Measurements from ENCODE around the gene RRAGB.
"Not testable (repeated sequence)": the region's sequence is repeated elsewhere in the genome, so short reads cannot be mapped to it uniquely, and the experiment has no call there.

Gene RRAGB, protein sequence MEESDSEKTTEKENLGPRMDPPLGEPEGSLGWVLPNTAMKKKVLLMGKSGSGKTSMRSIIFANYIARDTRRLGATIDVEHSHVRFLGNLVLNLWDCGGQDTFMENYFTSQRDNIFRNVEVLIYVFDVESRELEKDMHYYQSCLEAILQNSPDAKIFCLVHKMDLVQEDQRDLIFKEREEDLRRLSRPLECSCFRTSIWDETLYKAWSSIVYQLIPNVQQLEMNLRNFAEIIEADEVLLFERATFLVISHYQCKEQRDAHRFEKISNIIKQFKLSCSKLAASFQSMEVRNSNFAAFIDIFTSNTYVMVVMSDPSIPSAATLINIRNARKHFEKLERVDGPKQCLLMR

DNA sequence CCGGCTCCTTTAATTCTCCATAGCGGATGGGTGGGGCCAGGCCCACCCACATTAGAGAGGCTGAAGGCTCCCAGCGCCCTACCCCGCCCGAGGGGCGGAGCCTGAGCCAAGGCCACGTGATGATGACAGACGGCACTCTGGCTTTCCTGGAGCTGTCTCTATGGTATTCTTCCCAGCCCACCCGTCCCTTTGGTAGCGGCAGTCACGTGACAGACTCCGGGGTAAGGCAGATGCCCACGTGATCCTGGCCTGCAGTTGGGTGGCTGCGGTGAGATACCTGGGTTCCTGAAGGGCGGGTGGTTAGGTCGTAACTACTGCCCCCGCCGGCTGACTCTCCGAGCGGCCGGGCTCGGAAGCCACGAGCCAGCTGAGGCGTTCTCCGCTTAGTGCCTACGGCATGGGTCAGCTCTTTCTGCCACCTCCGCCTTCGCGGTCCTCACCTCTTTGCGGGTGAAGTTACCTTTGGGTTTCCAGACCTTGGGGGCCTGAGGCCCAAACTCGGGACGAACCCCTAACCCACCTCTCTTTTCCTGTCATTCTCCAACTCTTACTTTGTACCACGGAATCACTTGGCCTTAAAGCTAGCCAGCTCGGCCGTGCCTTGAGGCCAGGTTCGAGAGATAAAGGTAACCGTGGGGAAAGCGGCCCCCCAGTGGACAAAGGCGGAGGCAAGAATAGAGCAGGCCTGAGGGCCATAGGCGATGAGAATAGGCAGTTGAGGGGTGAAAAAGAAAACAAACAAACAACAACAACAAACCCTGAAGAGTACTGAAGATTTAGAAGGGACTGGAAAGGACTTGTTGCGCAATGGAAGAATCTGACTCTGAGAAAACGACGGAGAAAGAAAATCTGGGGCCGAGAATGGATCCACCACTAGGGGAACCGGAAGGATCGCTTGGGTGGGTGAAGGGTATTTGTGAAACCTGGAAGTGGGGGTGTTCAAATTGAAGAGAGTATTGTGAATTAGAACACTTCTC, at the start of gene RRAGB:
Gene RRAGB, plus strand, starts transcription at position 229 of the 977 bp plus-strand sequence. Its CDS starts 579 bp downstream, at position 808.
- peak; percentile 87 to 90 for DNase-seq

DNA sequence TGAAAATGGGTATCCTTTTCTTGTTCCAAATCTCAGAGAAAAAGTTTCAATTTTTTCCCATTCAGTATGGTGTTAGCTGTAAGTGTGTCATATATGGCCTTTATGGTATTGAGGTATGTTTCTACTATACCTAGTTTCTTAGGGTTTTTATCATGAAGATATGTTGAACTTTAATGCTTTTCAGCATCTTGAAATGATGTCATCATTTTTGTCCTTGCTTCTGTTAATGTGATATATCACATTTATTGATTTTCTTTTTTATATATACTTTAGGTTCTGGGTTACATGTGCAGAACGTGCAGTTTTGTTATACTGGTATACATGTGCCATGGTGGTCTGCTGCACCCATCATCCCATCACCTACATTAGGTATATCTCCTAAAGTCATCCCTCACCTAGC, 49.5 kb upstream of the RRAGB start:
- no peak for DNase-seq

DNA sequence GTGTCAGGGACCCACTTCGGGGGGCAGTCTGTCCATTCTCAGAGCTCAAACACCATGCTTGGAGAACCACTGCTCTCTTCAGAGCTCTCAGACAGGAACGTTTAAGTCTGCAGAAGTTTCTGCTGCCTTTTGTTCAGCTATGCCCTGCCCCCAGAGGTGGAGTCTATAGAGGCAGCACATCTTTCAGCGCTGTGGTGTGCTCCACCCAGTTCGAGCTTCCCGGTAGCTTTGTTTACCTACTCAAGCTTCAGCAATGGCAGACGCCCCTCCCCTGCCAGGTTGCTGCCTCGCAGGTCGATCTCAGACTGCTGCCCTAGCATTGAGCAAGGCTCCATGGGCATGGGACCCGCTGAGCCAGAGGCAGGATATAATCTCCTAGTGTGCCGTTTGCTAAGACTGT, 29.0 kb upstream of the RRAGB start:
- not testable (repeated sequence) for DNase-seq

DNA sequence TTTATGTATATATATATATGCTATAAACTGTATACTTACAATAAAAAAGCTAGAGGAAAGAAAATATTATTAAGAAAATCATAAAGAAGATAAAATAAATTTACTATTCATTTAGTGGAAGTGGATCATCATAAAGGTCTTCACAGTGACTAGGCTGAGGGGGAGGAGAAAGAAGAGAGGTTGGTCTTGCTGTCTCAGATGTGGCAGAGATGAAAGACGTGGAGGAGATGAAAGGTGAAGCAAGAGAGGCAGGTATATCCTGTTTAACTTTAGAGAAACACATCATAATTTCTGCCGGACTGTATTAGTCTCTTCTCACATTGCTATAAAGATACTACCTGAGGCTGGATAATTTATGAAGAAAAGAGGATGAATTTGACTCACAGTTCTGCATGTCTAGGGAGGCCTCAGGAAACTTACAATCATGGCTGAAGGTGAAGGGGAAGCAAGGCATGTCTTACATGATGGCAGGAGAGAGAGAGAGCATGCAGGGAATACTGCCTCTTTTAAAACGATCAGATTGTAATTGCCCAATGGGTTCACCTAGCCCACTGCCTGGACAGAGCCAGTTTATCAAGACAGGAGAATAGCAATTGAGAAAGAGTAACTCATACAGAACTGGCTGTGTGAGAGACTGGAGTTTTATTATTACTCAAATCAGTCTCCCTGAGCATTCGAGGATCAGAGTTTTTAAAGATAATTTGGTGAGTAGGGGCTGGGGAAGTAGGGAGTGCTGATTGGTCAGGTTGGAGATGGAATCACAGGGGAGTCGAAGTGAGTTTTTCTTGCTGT, 22.1 kb upstream of the RRAGB start:
- DNase-seq = no peak

DNA sequence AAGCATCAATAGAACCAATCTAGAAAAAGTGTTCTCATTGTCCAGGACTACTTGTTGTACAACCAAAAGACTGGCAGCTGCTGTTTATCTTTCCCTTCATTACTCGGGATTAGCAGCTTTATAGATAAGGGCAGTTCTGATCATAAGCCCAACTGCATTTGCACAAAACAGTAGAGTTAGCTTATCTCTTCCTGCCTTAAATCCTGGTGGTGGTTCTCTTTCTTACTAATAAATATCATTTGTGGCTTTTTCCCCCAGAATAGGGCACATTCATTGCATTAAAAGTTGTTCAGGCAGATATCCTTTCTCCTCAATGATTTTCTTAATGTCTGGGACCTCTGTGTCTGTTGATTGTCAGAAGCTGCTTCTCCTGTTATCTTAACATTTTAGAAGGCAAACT, 20.2 kb upstream of the RRAGB start:
- no peak for DNase-seq

DNA sequence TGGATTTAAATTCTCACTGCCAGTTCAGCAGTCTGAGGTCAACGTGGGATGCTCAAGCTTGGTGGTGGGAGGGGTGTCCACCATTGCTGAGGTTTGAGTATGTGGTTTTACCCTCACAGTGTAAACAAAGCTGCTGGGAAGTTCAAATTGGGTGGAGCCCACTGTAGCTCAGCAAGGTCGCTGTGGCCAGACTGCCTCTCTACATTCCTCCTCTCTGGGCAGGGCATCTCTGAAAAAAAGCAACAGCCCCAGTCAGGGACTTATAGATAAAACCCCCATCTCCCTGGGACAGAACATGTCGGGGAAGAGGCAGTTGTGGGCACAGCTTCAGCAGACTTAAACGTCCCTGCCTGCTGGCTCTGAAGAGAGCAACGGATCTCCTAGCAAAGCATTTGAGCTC, 14.9 kb upstream of the RRAGB start:
- no peak for DNase-seq

DNA sequence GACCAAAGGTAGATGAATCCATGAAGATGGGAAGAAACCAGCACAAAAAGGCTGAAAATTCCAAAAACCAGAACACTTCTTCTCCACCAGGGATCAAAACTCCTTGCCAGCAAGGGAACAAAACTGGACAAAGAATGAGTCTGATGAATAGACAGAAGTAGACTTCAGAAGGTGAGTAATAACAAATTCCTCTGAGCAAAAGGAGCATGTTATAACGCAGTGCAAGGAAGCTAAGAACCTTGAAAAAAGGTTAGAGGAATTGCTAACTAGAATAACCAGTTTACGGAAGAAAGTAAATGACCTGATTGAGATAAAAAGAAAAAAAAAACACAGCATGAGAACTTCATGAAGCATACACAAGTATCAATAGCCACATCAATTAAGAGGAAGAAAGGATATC, 14.1 kb upstream of the RRAGB start:
- DNase-seq = not testable (repeated sequence)

DNA sequence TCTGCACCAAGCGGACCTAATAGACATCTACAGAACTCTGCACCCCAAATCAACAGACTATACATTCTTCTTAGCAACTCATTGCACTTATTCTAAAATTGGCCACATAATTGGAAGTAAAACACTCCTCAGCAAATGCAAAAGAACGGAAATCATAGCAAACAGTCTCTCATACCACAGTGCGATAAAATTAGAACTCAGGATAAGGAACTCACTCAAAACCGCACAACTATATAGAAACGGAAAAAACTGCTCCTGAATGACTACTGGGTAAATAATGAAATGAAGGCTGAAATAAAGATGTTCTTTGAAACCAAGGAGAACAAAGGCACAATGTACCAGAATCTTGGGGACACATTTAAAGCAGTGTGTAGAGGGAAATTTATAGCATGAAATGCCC, 12.5 kb upstream of the RRAGB start:
- DNase-seq = not testable (repeated sequence)

DNA sequence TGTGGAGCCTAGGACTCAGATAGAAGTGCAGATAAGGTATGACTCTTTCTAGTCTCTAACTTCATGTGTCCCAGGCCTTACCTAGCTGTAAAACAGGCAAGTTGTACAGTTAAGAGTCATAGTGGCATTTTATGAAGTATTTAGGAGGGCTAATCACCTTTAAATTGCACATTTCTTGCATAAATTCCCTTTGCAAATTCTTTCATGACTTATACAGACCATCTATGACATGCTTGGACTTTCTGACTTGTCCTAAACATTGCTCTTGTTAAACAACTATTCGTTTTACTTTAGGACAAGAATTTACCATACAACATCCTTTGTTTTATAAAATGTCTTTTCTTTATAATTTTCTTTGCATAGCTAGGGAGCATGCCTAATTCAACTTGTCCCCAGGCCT, 7.8 kb upstream of the RRAGB start:
- DNase-seq = no peak

DNA sequence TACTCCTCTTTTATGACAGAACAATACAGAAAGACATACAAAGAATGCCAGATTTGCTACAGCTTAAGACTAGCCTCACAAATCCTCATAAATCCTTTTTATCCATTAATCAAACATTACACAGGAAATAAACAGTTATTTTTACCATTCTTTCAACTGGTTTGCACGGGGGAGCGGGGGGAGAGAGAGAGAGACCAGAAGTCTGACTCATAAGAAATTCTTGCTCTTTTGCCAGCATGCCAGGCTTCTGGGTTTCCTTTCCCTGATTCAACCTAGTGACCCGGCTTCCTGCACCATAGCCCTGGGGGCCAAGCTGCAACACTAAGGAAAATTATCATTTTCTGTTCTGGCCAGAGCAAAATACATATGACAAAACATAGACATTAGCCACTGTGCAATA, 6.8 kb upstream of the RRAGB start:
- no peak for DNase-seq

DNA sequence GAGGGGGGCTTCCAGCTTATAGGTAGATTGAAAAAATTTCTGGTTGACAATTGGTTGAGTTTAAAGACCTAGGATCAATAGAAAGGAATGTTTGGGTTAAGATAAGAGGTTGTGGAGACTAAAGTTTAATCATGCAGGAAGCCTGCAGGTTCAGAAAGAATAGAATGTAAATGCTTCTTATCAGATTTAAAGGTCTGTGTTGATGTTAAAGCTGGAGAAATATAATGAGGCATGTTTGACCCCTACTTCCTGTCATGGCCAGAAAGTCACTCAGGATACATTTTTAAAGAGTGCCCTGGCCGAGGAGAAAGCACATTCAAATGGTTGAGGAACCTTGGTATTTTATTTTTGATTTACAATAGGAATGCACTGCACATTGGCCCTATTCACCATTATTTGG, 3.9 kb upstream of the RRAGB start:
- no peak for DNase-seq

DNA sequence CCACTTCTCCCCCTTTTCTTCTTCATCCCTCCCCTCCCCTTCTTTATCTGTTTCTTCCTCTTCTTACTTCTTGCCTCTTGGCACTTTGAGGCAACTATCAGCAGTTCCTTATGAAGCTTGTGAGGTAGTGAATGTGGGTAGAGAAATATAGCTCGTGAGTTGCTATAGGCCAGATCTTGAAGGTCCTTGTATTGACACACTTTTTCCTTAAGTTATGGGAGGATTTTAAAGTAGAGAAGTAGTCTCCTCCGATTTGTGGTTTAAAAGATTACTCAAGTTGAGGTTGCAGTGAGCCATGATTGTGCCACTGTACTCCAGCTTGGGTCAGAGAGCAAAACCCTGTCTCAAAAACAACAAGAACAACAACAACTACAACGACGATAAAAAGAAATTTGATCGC, 3.4 kb upstream of the RRAGB start:
- no peak for DNase-seq

DNA sequence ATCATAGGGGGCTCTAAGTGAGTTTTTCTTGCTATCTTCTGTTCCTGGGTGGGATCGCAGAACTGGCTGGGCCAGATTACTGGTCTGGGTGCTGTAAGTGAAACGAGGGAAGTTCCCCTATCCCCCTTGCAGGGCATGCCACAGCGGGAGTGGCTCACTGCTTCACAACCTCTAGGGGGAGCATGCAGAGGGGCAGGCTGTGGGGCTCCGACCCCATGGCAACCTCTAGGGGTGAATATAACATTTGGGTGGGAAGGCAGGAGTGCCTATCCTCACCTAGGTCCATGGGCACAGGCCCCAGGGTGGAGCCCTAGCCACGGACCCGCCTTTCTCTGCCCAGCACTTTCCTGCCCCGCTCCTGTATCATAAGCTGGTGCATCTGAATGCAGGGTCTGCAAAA, 1.7 kb upstream of the RRAGB start:
- no peak for DNase-seq

DNA sequence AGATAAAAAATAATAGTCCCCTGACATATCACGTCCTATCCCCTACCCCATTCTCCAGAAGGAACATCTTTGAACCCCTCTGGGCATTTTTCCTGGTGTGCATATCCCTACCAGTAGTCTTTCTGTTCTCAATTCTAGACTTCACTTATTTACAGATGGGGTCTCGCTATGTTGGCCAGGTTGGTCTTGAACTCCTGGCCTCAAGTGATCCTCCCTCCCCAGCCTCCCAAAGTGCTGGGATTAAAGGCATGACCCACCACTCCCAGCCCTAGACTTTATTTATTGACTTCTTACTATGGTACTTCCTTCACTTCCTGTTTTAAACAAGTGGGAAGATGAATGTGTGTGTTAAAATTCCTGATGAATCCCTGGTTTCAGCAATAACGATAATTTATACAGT, 612 bp upstream of the RRAGB start:
- no peak for DNase-seq

DNA sequence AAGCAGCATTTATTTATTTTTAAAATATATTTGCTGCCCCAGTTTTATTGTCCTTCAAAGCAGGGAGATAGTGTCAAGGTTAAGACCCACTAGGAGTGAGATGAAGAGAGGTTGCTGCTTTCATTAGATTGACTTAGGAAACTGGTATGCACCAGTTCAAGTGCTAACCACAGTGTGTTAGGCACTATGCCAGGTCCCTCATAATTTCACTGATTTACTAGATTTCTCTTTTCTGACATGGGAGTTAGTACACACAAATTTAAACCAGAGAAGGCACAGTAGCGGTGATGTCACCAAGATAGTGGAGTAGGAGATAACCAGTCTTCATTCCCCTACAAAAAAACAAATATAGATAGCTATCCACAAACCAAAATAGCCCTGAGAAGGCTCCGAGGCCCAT, 14.3 kb downstream of the RRAGB start:
- DNase-seq = no peak

DNA sequence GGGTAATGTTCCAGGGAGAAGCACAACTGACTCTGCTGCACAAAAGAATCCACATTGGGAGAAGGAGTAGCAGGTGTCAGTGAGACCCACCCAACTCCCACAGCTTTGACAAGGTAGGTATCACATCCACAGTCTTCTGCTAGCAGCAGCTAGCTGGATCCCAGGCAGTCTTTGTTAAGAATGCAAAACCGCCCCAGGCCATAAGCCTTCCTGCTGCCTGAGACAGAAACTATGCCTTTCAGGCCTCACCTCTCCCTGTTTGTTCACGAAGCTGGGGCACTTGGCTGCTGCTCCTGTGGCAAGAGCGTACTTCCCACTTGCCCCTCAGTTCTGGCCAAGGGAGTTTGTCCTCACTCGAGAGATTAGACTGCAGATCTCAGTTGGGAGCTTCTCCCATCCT, 21.4 kb downstream of the RRAGB start:
- no peak for DNase-seq

DNA sequence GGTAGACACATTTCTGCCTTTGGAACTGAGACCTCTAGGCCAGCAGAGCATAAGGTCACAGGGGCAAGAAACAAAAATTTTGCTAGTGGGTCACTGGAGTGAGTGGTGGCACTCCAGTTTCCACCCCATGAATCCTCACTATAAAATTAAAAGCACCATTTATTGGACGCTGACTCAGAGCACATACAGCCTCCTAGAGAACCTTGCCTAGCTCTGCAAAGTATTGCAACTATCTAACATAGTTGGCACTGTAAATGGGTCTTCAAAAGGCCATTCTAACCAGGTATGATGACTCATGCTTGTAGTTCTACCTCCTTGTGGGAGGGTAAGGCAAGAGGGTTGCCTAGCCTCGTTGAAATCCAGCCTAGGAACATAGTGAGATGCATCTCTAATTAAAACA, 25.1 kb downstream of the RRAGB start:
- DNase-seq = no peak

DNA sequence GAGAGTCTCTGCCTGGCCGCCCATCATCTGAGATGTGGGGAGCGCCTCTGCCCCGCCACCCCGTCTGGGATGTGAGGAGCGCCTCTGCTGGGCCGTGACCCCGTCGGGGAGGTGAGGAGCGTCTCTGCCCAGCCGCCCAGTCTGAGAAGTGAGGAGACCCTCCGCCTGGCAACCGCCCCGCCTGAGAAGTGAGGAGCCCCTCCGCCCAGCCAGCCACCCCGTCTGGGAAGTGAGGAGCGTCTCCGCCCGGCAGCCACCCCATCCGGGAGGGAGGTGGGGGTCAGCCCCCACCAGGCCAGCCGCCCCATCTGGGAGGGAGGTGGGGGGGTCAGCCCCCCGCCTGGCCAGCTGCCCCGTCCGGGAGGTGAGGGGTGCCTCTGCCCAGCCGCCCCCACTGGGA, 30.9 kb downstream of the RRAGB start:
- not testable (repeated sequence) for DNase-seq

DNA sequence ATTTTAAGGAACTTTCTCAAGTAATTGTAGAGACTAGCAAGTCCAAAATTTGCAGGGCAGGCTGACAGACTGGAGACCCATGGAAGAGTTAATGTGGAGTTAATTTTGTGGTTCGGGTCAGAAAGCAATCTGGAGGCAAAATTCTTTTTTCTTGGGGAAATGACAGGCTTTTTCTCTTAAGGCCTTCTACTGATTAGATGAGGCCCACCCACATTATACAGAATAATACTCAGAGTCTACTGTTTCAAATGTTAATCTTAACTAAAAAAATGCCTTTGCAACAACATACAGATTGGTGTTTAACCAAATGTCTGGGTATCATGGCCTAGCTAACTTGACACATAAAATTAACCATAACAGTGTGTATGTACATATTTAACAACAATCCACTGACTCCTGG, 32.7 kb downstream of the RRAGB start:
- no peak for DNase-seq

DNA sequence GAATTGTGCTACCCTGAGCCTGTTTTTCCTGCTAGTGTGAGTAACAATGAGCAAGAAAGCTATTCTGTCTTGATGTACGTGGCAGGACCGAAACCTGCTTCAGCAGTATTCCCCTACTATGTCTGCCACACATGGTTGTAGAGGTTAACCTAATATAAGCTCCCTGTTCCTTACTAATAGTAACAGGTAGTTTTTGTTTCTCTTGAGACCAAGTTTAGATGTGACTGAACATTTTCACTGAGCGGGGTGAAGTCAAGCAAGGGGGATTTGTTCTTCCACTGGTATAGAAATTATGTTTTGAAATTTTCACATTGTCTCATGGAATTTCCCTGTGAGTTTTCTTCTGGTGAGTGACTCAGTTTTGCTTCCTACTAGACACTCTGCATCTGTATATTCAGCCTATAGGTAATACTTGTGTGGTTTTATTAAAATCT, 37.3 kb downstream of the RRAGB start:
- peak; percentile 5 to 12 for DNase-seq

DNA sequence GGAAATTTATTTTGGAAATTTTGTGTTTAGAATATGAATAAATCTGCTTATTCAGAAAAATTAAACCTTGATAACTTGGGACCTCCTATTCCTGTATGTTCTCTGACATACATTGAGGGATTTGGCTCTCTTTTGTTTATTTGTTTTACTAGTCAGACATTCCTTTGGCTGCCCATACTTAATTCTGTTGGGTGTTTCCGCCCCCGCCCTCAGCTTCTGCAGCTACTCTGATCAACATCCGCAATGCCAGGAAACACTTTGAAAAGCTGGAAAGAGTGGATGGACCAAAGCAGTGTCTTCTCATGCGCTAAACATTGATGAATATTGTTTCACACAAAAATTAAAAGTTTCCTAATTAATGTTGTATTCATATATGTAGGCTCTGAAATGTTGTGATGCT, 40.5 kb downstream of the RRAGB start:
- DNase-seq = no peak

DNA sequence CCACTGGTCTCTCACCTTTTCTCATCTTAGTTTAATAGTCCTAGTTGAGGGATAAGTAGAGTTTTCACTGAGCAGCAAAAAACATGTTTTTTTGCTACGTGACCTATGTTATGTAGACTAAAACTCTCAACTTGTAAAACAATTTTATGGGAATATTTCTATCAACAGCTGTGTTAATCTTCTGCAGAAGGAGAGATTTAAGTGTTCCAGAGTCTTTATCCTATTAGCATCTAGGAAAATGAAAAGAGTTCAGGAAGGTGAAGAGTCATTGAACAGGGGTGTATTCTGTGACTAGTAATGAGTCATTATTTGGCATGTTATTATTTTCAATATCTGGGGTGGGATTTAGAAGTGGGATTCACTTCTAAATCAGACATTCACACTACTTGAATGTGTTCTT, 41.9 kb downstream of the RRAGB start:
- no peak for DNase-seq

DNA sequence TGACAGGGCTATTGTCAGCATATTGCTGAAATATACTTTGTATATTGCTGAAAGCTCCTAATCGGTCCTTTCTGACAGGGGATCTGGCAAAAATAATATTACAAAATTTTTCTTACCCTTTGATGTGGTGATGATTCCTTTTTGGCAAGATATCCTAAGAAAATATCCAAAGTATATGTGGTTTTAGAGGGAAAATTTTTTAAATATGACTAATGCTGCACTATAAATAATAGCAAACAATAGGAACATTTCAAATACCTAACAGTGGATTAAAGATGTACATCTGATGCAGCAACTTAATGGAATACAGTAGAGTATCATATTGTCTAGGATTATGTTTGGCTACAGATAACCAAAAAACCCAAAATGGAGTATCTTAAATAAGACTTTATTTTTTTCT, 49.6 kb downstream of the RRAGB start:
- no peak for DNase-seq
